Left kidney (tissue), 2 donors: ENCODE measurements around the gene NPAS3. TPM values are rescaled to one million over a fixed set of nuclear protein-coding genes. Genes with fewer than 3 reads are reported as not detected.
"Not testable (repeated sequence)": the region's sequence is repeated elsewhere in the genome, so short reads cannot be mapped to it uniquely, and the experiment has no call there.

Experiments used
- DNase-seq: peaks from one replicate; pipeline ENCODE4 v3.0.0-alpha.2; 2013
- polyA plus RNA-seq: library from polyadenylated mRNA; unstranded; fragments of 120-200 nt; gene quantifications from one replicate; pipeline ENCODE4 v1.2.1, GENCODE V29; 2013; ENCODE audit not compliant: insufficient read length

The NPAS3 gene
- polyA plus RNA-seq, 1 donor = 8.7 TPM

GRCh38 chr14:33073023-33073422 lies 134.3 kb downstream of the NPAS3 start:
- DNase-seq = no peak

DNA sequence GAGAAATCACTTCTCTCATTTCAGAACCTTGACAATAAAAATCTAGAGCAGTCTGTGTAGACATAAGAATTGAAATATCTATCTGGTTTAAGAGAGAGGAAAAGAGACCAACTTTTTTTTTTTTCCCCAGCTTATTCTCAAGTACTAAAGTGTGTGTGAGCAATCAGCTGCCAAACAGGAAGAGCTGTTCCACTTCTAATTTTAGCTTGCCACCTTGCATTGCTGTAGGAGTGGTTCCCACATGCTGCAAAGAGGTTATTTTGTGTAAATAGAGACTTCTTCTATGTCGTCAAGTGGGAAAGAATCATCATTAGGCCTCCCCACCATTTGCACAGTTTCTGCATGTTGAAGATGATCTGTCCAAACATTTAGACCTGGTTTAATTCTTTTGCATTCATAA lies 142.6 kb downstream of the NPAS3 start:
- no peak for DNase-seq

DNA sequence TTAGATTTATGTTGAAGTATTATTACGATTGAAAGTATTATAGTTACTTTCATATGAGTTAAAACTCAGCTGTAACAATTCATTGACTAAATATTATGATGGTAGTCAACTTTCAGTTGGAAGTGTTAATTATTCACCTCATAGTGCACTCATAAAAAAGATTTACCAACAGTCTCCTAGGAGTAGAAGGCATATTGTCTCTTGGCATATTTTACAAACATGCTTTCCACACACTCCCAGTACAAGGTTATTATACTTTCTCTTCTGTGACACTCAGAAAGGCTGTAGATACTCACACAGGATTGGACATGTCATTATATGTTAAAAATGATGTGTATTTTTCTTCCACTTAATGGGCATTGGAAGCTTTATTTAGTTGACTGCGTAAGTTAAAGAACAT lies 147.1 kb downstream of the NPAS3 start:
- no peak for DNase-seq

DNA sequence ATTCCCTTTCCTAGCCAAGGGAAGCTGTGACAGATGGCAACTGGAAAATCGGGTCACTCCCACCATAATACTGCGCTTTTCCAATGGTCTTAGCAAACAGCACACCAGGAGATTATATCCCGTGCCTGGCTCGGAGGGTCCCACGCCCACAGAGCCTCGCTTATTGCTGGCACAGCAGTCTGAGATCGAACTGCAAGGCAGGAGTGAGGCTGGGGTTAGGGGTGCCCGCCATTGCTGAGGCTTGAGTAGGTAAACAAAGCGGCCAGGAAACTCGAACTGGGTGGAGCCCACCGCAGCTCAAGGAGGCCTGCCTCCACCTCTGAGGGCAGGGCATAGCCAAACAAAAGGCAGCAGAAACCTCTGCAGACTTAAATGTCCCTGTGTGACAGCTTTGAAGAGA lies 149.6 kb downstream of the NPAS3 start:
- DNase-seq = not testable (repeated sequence)

- DNase-seq = no peak
Observed at GRCh38 chr14:33098016-33098415, 159.3 kb downstream of the NPAS3 start.

- no peak for DNase-seq
Observed at GRCh38 chr14:33103489-33103888, 164.8 kb downstream of the NPAS3 start.

DNA sequence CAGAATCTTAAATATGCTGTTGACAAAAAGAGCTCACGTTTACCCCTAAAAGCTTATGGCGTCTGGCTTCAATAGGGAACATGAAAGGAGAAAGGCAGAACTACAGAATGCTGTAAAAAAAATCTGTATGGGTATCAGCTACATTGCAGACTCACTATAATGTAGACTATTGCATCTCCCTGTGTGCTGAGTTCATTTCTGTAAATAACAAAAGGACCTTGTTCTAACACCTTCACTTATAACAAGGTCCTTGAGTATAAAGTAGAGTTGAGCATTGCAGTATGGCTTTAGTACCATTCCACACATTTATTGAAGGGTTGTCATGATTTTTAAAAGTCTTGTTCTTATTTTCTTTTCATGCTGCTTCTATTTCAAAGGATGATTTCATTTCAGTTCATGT lies 165.3 kb downstream of the NPAS3 start:
- no peak for DNase-seq

DNA sequence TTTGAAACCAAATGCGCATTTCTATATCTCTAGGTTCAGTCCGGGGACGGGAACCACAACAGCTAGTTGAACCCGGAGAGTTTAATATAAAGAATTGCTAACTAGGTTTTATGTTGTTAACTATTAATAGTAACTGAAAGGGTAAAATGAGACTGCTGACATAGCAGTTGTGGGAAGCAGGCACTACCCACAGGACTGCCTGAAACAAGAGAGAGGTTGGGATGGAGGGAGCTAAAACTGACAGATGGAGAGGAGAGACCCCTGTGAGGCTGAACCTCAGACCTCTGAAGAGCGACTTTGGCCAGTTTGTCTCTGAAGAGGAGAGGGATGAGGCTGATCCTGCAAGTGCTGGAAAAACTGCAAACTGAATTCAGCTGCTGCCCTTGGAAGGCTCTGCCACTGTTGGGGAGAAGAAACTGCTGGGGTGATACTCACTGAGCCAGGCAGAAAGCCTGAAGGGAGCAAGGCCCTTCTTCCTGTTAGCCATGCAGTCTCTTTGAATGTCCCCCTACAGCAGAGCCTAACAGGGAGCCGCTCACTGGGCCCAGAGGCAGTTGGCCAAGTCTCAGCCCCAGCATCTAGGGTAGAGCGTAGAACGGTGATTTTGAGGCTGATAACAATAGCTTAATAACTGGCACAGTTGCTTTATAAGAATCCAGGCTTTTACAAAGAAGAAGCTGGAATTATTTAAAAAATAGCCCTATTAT lies 172.2 kb downstream of the NPAS3 start:
- DNase-seq = no peak

DNA sequence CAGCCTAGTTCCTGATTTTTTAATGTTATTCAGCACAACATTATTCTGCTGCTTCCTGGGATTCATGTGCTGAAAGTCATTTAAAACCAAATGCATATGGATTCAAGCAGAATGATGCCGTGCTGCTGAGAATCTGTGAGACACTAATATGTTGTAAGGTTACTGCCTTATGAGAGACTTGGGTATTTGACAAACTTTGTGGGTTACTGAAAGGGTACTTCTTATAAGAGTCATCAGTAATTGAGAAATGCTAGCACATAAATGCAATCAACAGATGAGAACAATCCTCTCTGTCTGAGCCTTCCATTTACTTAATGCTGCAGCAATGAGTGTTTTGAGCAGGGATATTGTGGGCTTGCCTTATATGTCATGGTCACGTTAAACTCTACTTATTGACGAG lies 175.7 kb downstream of the NPAS3 start:
- DNase-seq = no peak

DNA sequence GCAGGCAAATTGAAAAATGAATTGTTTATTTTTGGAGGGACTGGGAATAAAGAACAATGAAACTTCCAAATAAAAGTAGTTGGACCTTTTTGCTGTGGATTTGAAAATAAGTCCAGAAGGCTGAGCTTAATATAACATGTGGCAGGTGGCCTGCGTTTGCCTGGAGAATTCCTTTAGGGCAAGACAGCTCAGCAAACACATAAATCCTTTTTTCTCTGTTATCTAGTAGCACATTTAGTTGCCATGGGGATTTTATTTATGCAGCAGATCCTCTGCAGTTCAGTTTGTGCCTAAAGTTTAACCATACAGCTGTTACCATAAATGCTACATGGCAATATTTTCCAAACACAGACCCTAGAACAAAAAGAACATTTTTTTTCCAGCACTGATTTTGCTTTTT lies 180.0 kb downstream of the NPAS3 start:
- DNase-seq = peak; percentile 25

DNA sequence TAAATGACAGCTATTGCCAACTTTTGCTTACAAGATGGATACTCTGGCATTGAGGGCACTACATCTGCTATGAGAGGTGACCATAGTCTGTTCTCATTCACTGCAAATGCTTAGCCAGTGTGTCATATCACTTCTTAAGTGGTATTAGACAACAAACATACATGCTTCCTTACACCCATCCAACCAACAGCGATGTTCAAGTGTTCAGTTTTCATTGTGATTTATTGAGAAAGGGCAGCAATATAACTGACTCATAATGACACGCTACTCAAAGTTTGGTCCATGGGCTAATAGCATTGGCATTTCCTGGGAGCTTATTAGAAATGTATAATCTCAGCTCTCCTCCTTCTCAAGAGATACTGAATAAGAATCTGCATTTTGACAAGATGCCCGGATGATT lies 181.7 kb downstream of the NPAS3 start:
- no peak for DNase-seq

GRCh38 chr14:33120966-33121365 lies 182.3 kb downstream of the NPAS3 start:
- DNase-seq = no peak

DNA sequence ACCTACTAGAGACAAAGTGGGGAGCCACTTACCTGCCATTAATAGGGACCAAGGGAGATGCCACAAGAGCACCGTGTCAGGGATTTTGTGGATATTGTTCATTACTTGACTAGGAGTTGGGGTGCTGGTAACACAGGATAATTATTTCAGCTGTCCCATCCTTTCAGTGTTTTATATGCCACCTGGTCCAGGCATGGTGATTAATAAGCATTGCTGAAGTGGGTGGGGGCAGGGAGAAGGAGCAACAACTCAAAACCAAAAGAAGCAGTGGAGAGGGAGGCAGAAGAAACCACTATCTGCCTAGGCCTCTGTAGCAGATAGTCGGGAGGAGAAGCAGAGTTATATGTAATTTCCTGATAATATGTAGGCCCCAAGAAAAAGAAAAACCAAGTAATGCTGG lies 184.6 kb downstream of the NPAS3 start:
- DNase-seq = no peak

GRCh38 chr14:33126433-33126832 lies 187.8 kb downstream of the NPAS3 start:
- no peak for DNase-seq

DNA sequence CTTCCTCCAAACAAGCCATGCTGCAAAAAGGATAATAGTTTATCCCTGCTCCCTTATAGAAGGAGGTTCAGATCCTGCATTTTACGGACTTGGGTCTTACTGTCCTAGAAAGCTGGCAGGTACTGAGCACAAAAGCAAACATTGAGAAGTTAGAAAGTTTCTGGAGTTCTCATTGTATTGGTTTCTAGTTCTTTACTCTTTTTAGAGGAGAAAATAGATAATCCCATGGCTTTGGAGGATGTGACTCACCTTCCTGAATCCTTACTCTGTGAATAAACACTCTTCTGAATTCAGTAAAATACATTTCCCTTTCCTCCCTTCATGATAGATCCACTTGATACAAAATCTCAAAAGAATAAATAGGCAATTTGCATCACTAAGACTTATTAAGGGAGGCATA lies 188.9 kb downstream of the NPAS3 start:
- no peak for DNase-seq

- no peak for DNase-seq
Observed at GRCh38 chr14:33131801-33132200, 193.1 kb downstream of the NPAS3 start.

DNA sequence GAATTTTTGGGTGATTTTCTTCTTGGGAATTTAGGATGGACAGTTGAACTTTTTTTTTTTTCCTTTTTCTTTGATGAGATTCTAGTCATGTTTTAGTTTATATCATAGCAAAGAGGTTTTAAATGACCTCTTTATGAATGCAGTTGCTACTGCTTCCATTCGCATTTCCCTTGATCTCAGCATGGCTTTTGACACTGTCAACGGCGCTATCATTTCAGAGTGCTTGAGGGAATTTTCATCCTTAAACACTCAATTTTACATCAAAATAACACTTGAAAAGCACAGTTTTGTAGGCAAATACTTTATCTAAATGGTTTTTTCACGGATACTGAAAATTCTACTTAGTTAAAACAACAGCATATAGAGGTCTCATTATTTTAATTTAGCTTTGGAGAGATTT lies 195.5 kb downstream of the NPAS3 start:
- DNase-seq = no peak

DNA sequence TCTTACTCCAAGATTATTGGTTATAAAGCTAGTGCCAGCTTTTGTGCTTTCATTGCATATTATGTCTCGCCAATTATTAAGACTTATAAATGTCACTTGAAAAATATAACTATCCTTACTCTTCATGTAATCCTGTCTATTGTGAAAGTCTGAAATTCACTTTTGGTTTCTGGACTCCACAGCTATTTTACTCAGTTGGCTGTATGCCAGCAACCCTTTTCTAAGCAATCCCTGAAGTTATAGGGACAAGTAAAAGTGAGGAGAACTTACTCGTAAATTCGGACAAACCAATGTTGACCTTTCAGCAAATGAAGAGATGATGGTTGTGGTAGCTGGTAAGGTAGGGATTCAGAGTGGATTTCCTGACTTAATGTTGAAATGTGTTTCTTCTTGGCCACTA lies 196.3 kb downstream of the NPAS3 start:
- DNase-seq = no peak

GRCh38 chr14:33150666-33151428 lies 212.2 kb downstream of the NPAS3 start:
- DNase-seq = no peak

DNA sequence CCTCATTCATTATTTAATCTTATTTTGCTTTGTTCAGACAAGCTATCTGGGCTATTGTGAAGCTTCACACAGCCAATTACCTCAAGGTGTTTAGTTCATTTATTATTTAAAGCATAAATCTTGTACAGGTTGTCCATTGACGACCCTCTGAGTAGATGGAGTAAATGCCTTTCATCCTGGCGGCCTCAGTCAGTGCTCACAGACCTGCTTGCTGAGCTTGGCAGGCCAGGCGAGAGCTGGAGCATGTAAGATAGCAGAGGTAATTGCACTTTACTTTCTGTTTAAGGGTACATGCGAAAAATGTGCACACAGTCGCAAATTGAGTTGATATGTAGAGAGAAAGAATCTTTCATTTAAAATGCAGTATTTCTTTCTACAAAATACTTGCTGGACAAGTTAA lies 224.4 kb downstream of the NPAS3 start:
- no peak for DNase-seq

DNA sequence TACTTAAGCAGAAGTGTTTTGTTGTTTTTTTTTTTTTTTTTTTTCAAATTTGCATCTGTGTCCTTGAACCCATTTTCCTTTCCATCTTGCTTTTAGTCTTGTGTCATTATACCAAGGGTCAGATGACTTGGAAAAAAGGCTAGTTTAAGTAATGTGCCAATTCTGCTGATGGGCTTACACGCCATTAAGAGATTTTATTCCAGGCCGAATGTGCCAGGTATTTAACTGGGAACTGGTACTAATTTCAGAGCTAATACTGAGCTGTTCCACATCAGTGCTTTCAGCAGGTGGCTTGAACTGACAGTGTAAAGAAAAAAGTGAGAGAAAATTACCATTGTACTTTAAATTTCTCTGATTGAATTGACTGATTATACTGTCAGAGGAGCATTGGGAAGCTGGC lies 224.9 kb downstream of the NPAS3 start:
- DNase-seq = no peak

DNA sequence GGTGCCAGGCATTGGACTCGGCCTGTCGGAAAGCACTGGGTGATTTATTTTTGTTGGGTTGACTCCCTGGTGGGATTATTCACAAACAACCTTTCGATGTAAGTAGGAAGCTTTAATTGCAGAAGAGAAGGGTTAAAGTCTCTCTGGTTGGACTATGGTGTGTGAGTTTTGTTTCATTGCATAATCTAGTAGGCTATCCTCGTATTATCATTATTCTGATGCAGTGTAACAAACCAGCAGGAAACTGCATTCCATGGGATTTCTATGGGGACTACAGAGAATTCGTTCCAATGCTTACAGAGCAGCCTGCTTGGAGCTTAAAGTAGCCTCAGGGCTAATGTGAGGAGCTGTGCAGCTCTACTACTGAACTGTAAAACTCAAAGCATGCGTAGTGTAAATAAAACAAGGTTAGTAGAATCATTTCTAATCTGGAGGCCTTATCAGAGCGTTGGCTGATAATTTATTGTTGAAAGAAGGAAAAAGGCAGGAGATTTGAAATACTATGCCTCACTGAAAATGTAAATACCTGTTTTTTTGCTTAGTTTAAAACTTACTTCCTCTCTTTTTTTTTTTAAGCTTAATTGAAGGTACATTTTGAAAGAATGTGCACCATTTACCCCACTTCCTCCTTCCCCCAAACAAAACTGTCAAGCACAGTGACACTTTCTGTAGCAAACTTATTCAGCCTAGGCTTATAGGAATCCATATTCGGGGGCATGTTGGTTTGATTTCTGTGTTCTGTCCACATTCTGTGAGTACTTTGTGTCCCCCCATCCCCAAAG lies 226.7 kb downstream of the NPAS3 start:
- DNase-seq = peak; percentile 6

GRCh38 chr14:33165926-33166289 lies 227.2 kb downstream of the NPAS3 start:
- DNase-seq = no peak
